Osteocyte (in vitro differentiated cells): Measurements from ENCODE around the gene TM4SF4. TPM values are rescaled to one million over a fixed set of nuclear protein-coding genes. Genes with fewer than 3 reads are reported as not detected.

ENCODE experiments used
- DNase-seq: peaks from one replicate; pipeline ENCODE4 v3.0.0; 2021; ENCODE audit warnings: mixed read lengths; ENCODE audit not compliant: unreplicated experiment; ENCODE audit errors: extremely low spot score
- H3K27ac Mint-ChIP-seq: one replicate; pipeline ENCODE4 v1.8.0; 2021; ENCODE audit warnings: mild to moderate bottlenecking, mixed read lengths; ENCODE audit not compliant: unreplicated experiment
- H3K27me3 Mint-ChIP-seq: one replicate; pipeline ENCODE4 v1.8.0; 2021; ENCODE audit warnings: mixed read lengths; ENCODE audit not compliant: unreplicated experiment
- H3K36me3 Mint-ChIP-seq: one replicate; pipeline ENCODE4 v1.8.0; 2021; ENCODE audit warnings: mixed read lengths; ENCODE audit not compliant: unreplicated experiment
- H3K4me1 Mint-ChIP-seq: one replicate; pipeline ENCODE4 v1.8.0; 2021; ENCODE audit warnings: mixed read lengths; ENCODE audit not compliant: unreplicated experiment
- H3K4me3 Mint-ChIP-seq: one replicate; pipeline ENCODE4 v1.8.0; 2021; ENCODE audit warnings: mild to moderate bottlenecking, moderate library complexity, mixed read lengths; ENCODE audit not compliant: unreplicated experiment
- H3K9me3 Mint-ChIP-seq: one replicate; pipeline ENCODE4 v1.8.0; 2021; ENCODE audit warnings: mixed read lengths; ENCODE audit not compliant: unreplicated experiment
- total RNA-seq: library from RNA; stranded (reverse); gene quantifications from 2 replicates; pipeline ENCODE4 v1.2.1, GENCODE V29; 2021
- TF ChIP-seq, protein P1 (sequence below): fragments of 200-600 bp; sonication (generic); IDR thresholded peaks from 2 replicates; pipeline ENCODE4 v1.5.0; 2021; ENCODE audit warnings: antibody characterized with exemption, mild to moderate bottlenecking, moderate library complexity

The TM4SF4 gene
- total RNA-seq, 1 donor from 2014 or later = not detected

DNA sequence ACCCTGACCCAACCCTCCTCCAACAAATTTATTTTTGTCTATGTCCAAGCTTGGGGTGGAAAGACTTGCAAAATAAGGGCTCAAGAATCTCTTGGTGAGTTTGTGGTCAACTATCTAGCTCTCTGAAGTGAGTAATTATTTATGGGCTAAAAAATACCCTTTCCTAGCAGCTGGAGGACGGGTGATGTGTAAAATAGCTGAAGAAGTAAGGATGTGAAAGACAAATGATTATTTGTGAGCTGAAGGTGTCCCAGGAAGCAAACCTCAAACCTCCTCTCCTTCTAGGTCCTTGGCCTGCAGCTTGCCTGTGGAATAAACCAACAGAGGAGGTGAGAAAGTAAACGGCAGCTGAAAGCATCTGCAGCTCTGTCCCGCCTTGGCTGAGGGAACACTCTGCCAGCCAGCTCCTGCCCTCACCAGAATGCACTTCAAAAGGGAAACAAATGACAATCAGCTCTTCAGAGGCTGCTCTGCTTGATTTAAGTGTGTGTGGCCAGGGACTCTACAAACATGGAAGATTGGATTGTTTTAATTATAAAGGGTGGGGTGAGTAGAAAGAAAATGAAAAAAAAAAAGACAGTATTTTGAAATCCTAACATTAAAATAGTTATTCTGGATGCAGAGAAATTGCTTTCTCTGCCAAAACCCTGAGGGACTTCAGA is 60.3 kb downstream of the TM4SF4 start:
- no peaks in the 10 kb centered on the region for H3K9me3 Mint-ChIP-seq
- no peaks in the 10 kb centered on the region for H3K27me3 Mint-ChIP-seq
- DNase-seq = no peak
- peak overlapping the region; percentile 90 for H3K27ac Mint-ChIP-seq
- peak overlapping the region; percentile 8 for H3K4me3 Mint-ChIP-seq
- H3K36me3 Mint-ChIP-seq = peaks cover 17% of the 10 kb centered on the region
- peaks cover 83% of the 10 kb centered on the region for H3K4me1 Mint-ChIP-seq
- TF ChIP-seq, protein P1, sequence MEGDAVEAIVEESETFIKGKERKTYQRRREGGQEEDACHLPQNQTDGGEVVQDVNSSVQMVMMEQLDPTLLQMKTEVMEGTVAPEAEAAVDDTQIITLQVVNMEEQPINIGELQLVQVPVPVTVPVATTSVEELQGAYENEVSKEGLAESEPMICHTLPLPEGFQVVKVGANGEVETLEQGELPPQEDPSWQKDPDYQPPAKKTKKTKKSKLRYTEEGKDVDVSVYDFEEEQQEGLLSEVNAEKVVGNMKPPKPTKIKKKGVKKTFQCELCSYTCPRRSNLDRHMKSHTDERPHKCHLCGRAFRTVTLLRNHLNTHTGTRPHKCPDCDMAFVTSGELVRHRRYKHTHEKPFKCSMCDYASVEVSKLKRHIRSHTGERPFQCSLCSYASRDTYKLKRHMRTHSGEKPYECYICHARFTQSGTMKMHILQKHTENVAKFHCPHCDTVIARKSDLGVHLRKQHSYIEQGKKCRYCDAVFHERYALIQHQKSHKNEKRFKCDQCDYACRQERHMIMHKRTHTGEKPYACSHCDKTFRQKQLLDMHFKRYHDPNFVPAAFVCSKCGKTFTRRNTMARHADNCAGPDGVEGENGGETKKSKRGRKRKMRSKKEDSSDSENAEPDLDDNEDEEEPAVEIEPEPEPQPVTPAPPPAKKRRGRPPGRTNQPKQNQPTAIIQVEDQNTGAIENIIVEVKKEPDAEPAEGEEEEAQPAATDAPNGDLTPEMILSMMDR = no peak

DNA sequence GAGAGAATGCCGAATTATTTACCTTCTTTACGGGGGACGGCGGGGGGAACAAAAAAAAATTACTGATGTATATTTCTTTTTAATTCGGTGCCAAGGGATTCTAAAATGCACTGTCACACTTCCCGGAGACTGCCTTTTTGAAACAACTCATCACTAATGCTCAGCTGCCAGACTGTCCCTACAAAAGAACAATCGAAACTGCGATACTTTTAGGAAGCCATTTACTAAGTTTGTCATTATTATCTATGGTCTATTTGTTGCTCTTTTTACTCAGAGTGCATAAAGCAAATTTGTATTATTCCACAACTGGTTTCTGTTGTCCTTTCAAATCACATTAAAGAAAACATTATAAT is 60.8 kb downstream of the TM4SF4 start:
- TF ChIP-seq, protein P1 = no peak
- H3K36me3 Mint-ChIP-seq = peaks cover 17% of the 10 kb centered on the region
- no peaks in the 10 kb centered on the region for H3K27me3 Mint-ChIP-seq
- peaks cover 88% of the 10 kb centered on the region for H3K4me1 Mint-ChIP-seq
- peak overlapping the region; percentile 90 for H3K27ac Mint-ChIP-seq
- no peak for DNase-seq
- no peaks in the 10 kb centered on the region for H3K9me3 Mint-ChIP-seq
- H3K4me3 Mint-ChIP-seq = no peak overlapping the region

DNA sequence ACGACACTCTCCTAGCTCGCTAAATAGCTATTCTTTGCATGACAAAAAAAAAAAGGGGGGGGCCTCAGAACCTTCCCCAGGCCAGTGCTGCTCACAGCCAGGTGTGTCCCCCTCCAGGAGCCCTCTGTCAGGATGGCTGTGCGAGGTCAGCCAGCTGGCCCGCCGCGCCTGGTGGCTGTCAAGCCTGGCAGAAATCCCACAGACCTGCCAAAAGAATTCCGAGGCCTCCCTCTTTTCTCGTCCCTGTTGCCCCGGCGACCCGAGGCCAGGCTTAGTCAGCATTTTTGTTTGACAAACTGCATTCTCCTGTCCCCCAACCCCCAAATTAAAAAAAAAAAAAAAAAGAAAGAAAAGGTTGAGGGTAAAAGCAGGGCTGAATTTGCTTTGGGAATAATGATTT is 61.9 kb downstream of the TM4SF4 start:
- Mint-ChIP-seq H3K4me1 (peaks cover 91% of the 10 kb centered on the region), H3K27me3 (no peaks in the 10 kb centered on the region), H3K9me3 (no peaks in the 10 kb centered on the region), H3K27ac (peak overlapping the region; percentile 90), H3K36me3 (peaks cover 20% of the 10 kb centered on the region), H3K4me3 (no peak overlapping the region)
- no peak for DNase-seq
- TF ChIP-seq, protein P1 = no peak

DNA sequence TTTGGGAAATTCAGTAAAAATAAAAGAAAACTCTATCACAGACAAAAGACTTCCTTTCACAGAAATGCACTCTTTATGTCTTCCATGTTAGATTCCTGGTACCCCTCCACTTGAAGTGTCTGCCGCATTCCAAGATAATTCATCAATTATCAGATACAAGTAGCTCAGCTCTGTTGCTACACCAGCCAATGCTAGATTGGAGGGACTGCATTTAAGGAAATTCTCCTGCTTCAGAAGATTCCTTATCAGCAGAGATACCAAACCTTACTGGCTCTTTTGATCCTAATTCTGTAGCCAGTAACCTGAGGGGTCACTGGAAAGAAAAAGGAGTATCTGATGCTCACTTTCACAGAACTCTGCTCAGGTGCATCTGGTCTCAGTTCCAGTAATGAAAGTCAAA is 63.9 kb downstream of the TM4SF4 start:
- Mint-ChIP-seq H3K27me3 (no peaks in the 10 kb centered on the region), H3K4me1 (peaks cover 91% of the 10 kb centered on the region), H3K36me3 (peaks cover 29% of the 10 kb centered on the region), H3K27ac (peak overlapping the region; percentile 88), H3K9me3 (no peaks in the 10 kb centered on the region), H3K4me3 (no peak overlapping the region)
- TF ChIP-seq, protein P1 = no peak
- DNase-seq = no peak

DNA sequence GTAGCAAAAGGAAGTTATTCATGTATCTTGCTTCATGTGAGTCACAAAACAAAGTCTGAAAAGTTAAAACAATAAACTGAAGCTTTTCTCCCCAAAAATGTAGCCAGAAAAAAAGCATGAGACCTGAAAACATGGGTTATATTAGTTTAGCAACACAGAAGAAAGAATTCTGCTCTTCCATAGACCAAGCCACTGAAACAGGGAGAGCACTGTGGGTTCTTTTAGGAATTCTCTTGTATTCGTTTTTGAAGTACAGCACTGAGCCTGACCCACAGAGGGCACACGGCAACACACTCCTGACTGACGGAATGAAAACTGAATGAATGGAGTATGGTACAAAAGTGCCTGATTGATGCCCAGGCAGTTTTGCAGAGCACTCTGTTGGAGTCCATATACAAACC is 66.6 kb downstream of the TM4SF4 start:
- Mint-ChIP-seq H3K4me3 (peak overlapping the region; percentile 60), H3K4me1 (peaks cover 66% of the 10 kb centered on the region)

More for the DNA sequence above, 66.6 kb downstream of the TM4SF4 start:
- no peak for DNase-seq
- no peaks in the 10 kb centered on the region for H3K9me3 Mint-ChIP-seq
- TF ChIP-seq, protein P1 = peak; percentile 49
- H3K36me3 Mint-ChIP-seq = peaks cover 22% of the 10 kb centered on the region
- peak overlapping the region; percentile 88 for H3K27ac Mint-ChIP-seq
- no peaks in the 10 kb centered on the region for H3K27me3 Mint-ChIP-seq
